Right cardiac atrium (tissue), 5 donors: Measurements from ENCODE around the gene REG1B. TPM values are rescaled to one million over a fixed set of nuclear protein-coding genes. Genes with fewer than 3 reads are reported as not detected.

Experiments
- ATAC-seq, 2 donors: fragments of 200-7000 bp; cut with Tn5 transposase; one replicate each; pipeline versions ENCODE4 v1.8.0 to v1.9.1; 2020; ENCODE audit warnings: moderate library complexity in 2 of 2, mild to moderate bottlenecking in 1 of 2
- DNase-seq, 3 donors: peaks; one replicate each; pipeline ENCODE4 v3.0.0-alpha.2; 2020
- H3K27ac ChIP-seq: one replicate; pipeline ENCODE4 v1.5.1; 2013; ENCODE audit warnings: mild to moderate bottlenecking, low read length, control low read depth, moderate library complexity
- H3K27me3 ChIP-seq: one replicate; pipeline ENCODE4 v1.6.1; 2013; ENCODE audit not compliant: control insufficient read depth, insufficient read depth
- H3K4me1 ChIP-seq: one replicate; pipeline ENCODE4 v1.6.1; 2013; ENCODE audit warnings: low read length; ENCODE audit not compliant: control insufficient read depth, insufficient read depth
- H3K4me3 ChIP-seq: one replicate; pipeline ENCODE4 v1.5.1; 2013; ENCODE audit warnings: low read length, control low read depth
- H3K9me3 ChIP-seq: one replicate; pipeline ENCODE4 v1.6.1; 2013; ENCODE audit warnings: low read length; ENCODE audit not compliant: control insufficient read depth
- WGBS: extraction: QIAGEN DNeasy Blood & Tissue Kit; methylation state at CpG from one replicate; pipeline ENCODE4 v1.1.7; 2013; 5-methylcytosine and 5-hydroxymethylcytosine counted together
- intact Hi-C, 4 donors: fragments of 100-400 bp; cut with DNase I; formaldehyde crosslinking; loops; one replicate each; pipeline versions ENCODE4 v1.11.0 to v1.14.0; 2022 to 2023
- long read RNA-seq, 4 donors: library from polyadenylated mRNA; unstranded; transcript quantifications; one replicate each; pipeline ENCODE4 v2.0.0, GENCODE V29; 2020 to 2021
- polyA plus RNA-seq: library from polyadenylated mRNA; stranded (reverse); fragments of 200-250 nt; gene quantifications from one replicate; pipeline ENCODE4 v1.2.3, GENCODE V29; 2013
- total RNA-seq, 4 donors: library from RNA; stranded (reverse); fragmentation: NEBNext Ultra II Directional; extraction: Animal tissue kit (Norgen Biotek cat#: 25700); gene quantifications; one replicate each; pipeline ENCODE4 v1.2.1, GENCODE V29; 2021
- donor health status: healthy with polysubstance abuse.
- donor health status: DM: no; HTN: yes; CAD: no.
- donor health status: DM: no; HTN: no; CAD: no.
- donor health status: DM: no; HTN: yes; CAD: no; lungs with severe emphysema.
- donor health status: DM: yes; HTN: yes; CAD: no.

Gene REG1B
- total RNA-seq (not detected), polyA plus RNA-seq (0.20 TPM)
- long read RNA-seq, donor 1: 0 reads
- long read RNA-seq, donor 2: 0 reads
- long read RNA-seq, donor 3: 0 reads
- long read RNA-seq, donor 4: 0 reads

DNA sequence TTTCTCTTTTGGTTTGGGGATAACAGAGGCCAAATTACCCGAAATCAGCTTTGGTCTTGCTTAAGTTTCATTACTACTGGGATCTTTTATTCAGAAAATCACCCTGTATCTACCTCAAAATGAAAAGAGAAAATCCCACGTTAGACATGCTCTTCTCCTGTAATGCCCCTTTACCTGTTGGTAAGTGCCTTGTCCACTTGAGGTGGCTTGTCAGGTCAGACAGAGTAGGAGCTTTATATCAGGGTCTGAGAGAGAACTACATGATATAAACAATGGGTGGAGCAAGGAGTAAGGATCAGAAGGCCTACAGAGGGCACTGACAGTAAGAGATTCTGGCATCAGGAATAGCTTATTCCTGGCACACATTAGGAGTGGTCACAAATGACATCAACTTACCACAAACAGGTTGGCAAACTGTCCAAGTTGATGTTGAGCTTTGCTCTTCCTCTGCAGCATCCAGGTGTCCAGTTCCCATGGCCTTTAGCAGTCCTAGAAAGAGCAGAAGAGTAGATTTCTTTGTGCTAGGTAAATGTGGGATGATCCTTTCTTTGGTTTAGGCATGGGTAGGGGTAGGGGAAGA, at the start of gene REG1B:
REG1B (minus strand) TSS at position 209 of the 580 bp plus-strand sequence. CDS start 381 bp downstream, outside the sequence.
- ATAC-seq: no peak
- WGBS: 61% methylated on average over 2 of the region's 2 CpGs
- Histone ChIP-seq H3K4me3 (no peak within 1 kb of the TSS), H3K27ac (no peak within 1 kb of the TSS), H3K4me1 (no peaks in the 10 kb centered on the region), H3K9me3 (no peaks in the 10 kb centered on the region), H3K27me3 (no peaks in the 10 kb centered on the region)
- intact Hi-C loops: no loop called here
- no peak for DNase-seq

GRCh38 chr2:79131687-79132086, 43.9 kb upstream of the REG1B start:
- no peak overlapping the region for H3K4me3 ChIP-seq
- no peak overlapping the region for H3K27ac ChIP-seq
- H3K4me1 ChIP-seq: no peaks in the 10 kb centered on the region
- intact Hi-C loops: no loop called here
- no peak for DNase-seq
- H3K27me3 ChIP-seq: no peaks in the 10 kb centered on the region
- no peaks in the 10 kb centered on the region for H3K9me3 ChIP-seq
- 81% methylated on average over 4 of the region's 4 CpGs for WGBS
- ATAC-seq: no peak

DNA sequence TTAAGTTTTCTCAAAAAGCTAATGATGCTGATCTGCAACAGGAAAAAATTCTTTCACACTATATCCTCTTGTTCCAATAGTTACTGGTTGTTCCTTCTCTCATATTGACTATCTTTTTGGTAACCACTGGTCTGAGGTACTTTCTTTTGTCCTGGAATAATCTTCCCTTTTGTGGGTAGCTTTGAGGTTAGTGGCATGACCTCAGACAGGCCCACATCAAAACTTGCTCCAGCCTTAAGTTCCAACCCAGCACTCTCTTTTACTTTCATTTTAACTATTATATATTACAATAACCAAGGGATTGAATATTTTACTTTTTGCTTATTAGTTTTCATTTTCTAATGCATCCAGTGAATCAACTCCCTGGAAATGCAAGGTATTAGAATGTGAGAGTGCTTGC, 42.0 kb upstream of the REG1B start:
- no peak for DNase-seq
- no peaks in the 10 kb centered on the region for H3K4me1 ChIP-seq
- no peaks in the 10 kb centered on the region for H3K9me3 ChIP-seq
- intact Hi-C loops: no loop called here
- no peaks in the 10 kb centered on the region for H3K27me3 ChIP-seq
- no peak overlapping the region for H3K27ac ChIP-seq
- no peak overlapping the region for H3K4me3 ChIP-seq
- ATAC-seq: no peak

DNA sequence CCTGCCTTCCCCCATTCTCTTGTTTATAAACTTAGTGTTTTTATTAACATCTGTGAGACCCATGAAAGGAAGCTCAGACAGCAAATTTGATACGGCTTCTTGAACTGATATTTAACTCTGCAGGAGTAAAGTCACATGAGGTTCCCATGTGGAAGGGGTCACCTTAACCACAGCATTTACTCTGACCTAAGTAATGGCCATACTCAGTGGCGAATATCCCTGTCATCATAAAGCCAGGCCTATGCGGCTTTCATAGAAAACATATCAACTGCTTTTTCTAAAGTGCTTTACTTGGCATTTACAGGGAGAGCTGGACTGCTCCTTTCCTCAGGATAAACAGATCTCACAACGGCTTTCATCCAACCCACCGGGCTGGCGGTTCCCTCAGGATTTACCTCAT, 41.5 kb upstream of the REG1B start:
- no peak for DNase-seq
- Histone ChIP-seq H3K9me3 (no peaks in the 10 kb centered on the region), H3K27me3 (no peaks in the 10 kb centered on the region), H3K4me1 (no peaks in the 10 kb centered on the region), H3K27ac (no peak overlapping the region), H3K4me3 (no peak overlapping the region)
- intact Hi-C loops: no loop called here
- WGBS: 75% methylated on average over 6 of the region's 6 CpGs
- ATAC-seq: no peak

- Histone ChIP-seq H3K9me3 (no peaks in the 10 kb centered on the region), H3K4me1 (no peaks in the 10 kb centered on the region), H3K27ac (no peak overlapping the region), H3K27me3 (no peaks in the 10 kb centered on the region), H3K4me3 (no peak overlapping the region)
- intact Hi-C loops: no loop called here
- no peak for DNase-seq
- ATAC-seq: no peak
- WGBS: 88% methylated on average over 3 of the region's 3 CpGs
Observed at GRCh38 chr2:79128406-79128805, 40.6 kb upstream of the REG1B start.

DNA sequence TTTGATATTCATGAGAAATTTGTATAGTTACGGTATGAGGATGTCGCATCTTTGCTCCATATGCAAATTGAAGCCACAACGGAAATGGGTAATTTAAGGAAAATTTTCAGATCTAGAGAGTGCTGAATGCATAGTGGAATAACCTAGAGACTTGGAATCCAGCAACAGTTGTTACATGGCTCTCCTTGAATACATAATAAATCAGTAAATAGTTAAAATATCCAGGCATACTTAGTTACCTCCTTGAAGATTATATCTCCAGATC, 37.9 kb upstream of the REG1B start:
- ATAC-seq: no peak
- H3K27ac ChIP-seq: no peak overlapping the region
- H3K4me1 ChIP-seq: no peaks in the 10 kb centered on the region
- WGBS: 94% methylated on average over 3 of the region's 3 CpGs
- intact Hi-C loops: no loop called here
- H3K9me3 ChIP-seq: no peaks in the 10 kb centered on the region
- no peaks in the 10 kb centered on the region for H3K27me3 ChIP-seq
- no peak overlapping the region for H3K4me3 ChIP-seq
- no peak for DNase-seq

DNA sequence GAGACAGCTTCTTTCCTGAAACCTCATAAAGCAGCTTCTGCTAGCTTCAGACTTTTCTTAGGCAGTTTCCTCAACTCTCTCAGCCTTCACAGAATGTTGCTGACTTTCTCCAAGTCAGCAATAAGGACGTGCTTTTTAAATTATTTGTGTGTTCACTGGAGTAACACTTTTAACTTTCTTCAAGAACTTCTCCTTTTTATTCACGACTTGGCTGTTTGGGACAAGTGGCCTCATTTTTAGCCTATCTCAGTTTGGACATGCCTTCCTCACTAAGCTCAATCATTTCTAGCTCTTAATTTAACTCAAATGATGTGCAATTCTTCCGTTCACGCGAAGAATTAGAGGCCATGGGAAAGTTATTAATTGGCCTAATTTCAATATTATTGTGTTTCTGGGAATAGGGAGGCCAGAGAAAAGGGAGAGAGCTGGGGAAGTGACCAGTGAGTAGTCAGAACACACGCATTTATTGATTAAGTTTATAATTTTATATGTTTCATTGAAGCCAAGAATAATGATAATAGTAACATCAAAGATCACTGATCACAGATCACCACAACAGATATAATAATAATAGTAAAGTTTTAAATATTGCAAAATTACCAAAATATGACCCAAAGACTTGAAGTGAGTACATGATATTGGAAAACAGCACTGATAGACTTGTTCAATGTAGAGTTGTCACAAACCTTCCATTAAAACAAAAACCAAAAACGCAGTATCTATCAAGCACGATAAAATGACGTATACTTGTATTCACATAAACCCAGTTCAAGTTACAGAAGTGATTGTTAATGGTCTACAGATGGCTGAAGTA, 37.3 kb upstream of the REG1B start:
- no peak for DNase-seq
- Histone ChIP-seq H3K27me3 (no peaks in the 10 kb centered on the region), H3K27ac (no peak overlapping the region), H3K4me3 (no peak overlapping the region), H3K4me1 (no peaks in the 10 kb centered on the region), H3K9me3 (no peaks in the 10 kb centered on the region)
- WGBS: 71% methylated on average over 9 of the region's 9 CpGs
- intact Hi-C loops: no loop called here
- ATAC-seq: no peak

DNA sequence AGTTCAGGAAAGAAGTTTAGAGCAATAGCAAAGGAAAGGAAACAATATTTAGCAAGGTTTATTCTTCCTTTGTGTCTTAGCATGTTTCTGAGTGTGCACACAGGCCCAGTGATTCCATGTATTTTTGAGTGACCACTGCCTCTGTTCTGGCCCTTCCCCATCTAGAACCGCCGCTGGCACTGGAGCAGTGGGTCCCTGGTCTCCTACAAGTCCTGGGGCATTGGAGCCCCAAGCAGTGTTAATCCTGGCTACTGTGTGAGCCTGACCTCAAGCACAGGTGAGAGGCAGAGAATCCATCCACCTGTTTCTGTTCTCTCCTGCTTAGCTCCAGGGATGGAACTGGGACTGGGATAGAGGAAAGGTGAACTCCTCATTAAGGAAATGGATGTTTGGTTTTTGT, 34.9 kb upstream of the REG1B start:
- intact Hi-C loops: no loop called here
- ATAC-seq: no peak
- Histone ChIP-seq H3K27ac (no peak overlapping the region), H3K4me1 (no peaks in the 10 kb centered on the region), H3K27me3 (no peaks in the 10 kb centered on the region), H3K9me3 (no peaks in the 10 kb centered on the region), H3K4me3 (no peak overlapping the region)
- no peak for DNase-seq
- 93% methylated on average over 2 of the region's 2 CpGs for WGBS

DNA sequence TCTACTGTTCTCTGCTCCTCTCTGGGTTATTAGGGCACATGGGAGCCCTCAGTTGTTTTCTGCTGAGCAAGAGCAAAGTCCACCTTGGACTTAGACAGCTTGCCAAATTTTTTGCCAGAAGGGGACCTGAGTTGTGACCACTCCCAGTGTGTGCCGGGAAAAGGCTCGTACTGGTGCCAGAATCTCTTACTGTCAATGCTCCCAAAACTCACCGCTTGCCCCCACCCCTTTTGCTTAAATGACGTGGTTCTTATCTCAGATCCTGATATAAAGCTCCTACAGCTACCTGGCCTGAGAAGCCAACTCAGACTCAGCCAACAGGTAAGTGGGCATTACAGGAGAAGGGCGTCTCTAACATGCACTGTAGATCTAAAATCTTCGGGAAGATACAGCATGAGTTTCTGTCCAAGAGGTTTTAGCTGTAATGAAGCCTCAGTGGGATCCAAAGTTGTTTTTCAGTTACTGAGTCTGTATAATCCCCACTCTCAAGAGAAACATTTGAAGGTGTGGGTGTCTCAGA, 32.5 kb upstream of the REG1B start, which contains the start of gene REG1A:
REG1A (plus strand) TSS at position 295 of the 520 bp plus-strand sequence. CDS start 374 bp downstream, outside the sequence.
- Histone ChIP-seq H3K27ac (no peak within 1 kb of the TSS), H3K27me3 (no peaks in the 10 kb centered on the region), H3K9me3 (no peaks in the 10 kb centered on the region), H3K4me3 (no peak within 1 kb of the TSS), H3K4me1 (no peaks in the 10 kb centered on the region)
- DNase-seq: no peak
- intact Hi-C loops: no loop called here
- no peak for ATAC-seq
- WGBS: 63% methylated on average over 6 of the region's 6 CpGs

DNA sequence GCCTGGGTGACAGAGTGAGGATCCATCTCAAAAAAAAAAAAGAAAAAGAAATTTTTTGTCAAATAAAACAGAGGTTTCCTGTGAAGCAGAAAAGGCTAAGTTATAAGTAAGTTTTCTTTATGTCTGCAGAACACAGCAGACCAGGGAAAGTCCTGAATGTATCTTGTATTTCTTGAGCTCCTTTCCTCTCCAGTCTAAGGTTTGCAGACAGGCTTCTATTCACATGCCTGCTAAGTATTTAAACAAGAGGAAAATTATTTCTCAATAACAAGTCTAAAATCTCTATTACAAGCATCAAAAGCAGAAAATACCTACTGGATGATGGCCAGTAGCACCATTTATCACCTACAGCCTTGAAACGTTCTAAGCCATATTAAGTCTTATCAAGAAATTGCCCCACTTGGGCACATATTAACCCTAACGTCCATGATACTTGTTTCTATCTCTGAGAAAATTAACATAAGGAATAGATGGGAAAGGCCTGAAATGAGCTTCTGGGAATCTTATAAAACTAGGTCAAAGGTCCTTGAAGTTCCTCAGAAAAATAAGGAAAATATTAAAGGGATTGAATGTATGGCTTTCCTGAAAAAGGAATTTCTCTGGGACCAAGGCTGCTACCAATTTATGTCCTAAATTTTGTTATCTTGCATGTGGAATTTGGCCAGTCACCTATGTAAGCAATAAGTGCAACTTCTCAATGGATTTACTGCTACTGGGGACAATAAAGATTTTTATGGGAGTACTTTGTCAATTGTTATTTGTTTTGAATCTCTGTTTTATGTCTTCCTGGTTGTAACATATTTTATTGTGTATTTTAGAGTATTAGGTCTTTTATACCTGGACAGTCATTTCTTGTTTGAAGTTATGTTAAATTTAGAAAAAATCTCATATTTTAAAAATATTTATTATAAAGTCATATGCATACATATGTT, 29.5 kb upstream of the REG1B start:
- WGBS: 49% methylated on average over 2 of the region's 2 CpGs
- H3K4me1 ChIP-seq: no peaks in the 10 kb centered on the region
- ATAC-seq (no peak), DNase-seq (no peak)
- no peak overlapping the region for H3K27ac ChIP-seq
- H3K4me3 ChIP-seq: no peak overlapping the region
- intact Hi-C loops: no loop called here
- H3K27me3 ChIP-seq: no peaks in the 10 kb centered on the region
- no peaks in the 10 kb centered on the region for H3K9me3 ChIP-seq
